SH-SY5Y (cell line): ENCODE results near the gene WRAP73.

Experiments
- GATA2 ChIP-seq: IDR thresholded peaks from 2 replicates; pipeline ENCODE4 v1.6.1; 2011; ENCODE audit warnings: mild to moderate bottlenecking, low read depth, low read length
- GATA3 ChIP-seq: IDR thresholded peaks from 2 replicates; pipeline ENCODE4 v1.6.1; 2011; ENCODE audit warnings: low read depth, mild to moderate bottlenecking, low read length, moderate library complexity

WRAP73 gene

DNA sequence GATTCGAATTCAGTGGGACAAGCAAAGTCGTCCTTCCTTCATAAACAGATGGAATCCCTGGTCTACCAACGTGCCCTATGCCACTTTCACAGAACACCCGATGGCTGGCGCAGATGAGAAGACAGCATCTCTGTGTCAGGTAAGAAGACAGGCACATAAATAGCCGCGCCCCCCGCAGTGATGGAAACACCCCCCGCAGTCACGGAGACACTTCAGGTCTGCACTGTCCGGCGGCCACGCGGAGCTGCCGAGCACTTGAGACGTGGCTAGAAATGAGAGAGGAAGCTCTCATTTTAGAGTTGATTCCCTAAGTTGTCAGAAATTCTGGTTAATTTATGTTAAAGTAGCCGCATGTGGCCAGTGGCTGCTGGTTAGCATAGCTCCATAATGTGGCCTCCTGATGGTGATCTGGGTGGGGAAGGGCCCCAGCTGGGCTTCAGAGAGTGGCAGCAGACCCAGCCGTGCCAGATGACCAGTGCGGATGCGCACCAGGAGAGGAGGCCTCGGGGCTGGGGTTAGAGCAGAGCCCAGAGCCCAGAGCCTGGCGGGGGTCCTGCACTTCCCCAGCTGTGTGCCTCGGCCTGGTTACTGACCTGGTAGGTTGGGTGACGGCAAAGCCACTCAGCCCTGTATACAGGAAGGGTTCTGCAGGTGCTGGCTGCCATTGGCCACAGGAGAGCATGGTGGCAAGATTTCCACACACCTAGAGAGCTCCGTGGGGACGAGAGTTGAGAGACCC lies 22.2 kb downstream of the WRAP73 start:
- TF ChIP-seq GATA3: no peak
- TF ChIP-seq GATA2: peak; percentile 28; the same call in 1 of the 2 replicates

DNA sequence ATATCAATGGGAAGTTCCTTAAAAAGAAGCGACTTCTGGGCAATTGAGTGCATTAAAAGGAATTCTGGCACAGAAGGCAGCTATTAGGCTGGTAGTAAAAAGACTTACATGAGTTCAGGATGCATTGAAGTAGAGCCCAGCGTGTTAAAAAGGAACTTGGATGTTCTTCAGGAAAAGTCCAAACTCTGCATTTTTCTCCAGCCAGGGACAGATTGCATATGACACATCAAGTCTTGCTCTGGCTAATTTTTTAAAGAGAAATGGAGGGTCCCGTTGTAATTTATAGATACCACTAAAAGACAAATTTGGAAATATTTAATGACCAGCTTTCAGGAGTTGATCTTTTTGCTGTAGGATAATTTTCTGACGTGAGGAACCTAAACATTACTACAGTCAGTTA lies 23.9 kb downstream of the WRAP73 start:
- TF ChIP-seq GATA3 (no peak), GATA2 (no peak)

DNA sequence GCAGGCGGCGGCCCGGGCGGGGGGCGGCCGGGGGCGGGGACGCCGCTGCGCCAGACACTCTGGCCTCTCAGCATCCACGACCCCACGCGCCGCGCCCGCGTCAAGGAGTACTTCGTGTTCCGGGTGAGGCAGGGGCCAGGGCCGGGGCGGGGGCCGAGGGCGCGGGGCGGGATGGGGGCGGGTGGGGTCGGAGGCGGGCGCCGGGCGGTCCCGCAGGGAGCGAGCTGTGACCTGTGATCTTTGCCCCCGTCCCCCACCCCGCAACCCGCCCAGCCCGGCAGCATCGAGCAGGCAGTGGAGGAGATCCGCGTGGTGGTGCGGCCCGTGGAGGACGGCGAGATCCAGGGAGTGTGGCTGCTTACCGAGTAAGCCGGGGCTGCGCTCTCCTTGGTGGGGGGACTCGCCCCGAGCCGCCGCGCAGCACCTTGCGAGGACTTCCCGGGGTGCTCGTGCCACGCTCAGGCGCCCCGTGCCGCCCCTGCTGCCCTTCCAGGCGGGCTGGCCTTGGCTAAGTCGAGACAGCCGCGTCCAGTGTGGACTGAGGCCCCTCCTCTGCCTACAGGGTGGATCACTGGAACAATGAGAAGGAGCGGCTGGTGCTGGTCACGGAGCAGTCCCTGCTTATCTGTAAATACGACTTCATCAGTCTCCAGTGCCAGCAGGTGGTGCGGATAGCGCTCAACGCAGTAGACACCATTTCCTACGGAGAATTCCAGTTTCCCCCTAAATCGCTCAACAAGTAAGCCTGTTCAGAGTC lies 24.6 kb downstream of the WRAP73 start:
- TF ChIP-seq GATA2 (no peak; the same call in 1 of the 2 replicates), GATA3 (no peak)

DNA sequence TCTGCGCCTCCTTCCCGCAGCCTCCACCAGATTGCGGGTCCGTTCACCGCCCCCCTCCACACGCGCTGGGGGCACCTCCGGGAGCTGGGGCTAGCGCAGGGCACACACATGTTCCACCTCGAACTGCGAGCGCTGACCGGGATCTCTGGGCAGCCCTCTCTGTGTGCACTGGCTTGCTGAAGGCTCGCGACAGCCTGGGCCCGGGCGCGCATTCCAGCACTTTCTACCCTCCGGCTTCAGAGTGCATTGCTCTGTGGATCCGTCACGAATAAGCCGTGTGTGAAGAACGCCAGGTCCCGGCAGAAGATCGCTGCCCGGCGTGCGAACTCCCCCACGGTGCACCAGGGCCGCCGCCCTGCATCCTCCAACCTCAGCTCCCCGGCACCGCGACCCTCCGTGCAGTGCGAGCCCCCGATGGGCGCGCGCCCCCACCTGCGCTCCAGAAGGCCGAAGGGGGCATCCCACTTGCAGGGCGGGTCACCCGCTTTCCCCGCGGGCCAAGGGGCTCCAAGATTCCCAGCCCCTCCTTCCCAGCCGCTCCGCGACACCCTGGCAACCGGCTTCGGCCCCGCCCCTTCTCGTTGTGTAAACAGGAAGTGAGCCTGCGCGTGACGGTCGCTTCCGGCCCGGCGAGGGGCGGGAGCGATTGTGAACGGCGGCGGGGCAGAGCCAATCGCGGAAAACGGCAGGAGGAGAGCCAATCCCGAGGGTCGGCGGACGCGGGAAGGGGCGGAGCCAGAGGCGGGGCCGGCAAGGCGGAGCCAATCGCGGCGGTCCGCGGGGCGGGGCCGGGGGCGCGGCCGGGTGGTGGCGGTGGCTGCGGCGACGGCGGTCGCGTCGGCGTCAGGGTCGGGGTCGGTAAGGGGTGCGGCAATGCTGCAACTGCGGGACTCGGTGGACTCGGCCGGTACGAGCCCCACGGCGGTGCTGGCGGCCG lies 25.4 kb downstream of the WRAP73 start, which contains the start of gene TPRG1L:
TSS of gene TPRG1L (plus strand) at position 816 of the 937 bp plus-strand sequence. CDS start at position 874, 58 bp downstream.
- TF ChIP-seq GATA2: no peak
- no peak for TF ChIP-seq GATA3

DNA sequence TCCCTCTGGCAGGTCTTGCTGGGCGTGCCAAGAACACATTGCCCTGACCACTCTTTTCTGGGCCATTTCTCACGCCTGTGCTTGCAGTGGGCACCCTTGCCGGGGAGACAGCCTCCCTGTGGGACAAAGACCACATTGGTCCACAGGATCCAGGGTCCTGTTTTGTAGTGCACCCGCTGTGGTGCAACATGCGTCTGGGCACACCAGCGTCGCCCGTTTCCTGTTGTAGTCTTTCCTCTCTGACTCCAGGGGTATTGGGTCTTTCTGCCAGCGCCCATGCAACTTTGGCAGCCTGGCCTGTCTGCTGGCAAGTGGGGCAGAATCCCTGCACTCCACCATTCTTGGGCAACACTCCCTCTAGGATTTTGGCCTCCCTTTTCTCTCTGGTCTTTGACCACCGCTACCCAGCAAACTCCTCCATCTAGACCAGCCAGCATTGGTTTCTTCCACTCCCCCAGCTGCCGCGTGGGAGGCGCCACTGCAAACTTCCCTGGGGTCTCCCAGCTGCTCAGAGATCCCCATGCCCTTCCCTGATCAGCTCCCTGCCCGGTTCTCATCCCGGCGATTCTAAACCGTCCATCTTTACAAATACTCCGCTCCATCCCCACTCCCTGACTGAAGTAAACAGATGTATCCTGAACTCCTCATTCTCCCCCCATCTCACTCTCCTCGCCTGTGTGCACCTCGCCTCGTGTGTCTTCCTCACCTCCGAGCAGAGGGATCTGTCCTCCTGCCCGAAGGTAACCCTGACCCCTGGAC lies 26.3 kb downstream of the WRAP73 start:
- no peak for TF ChIP-seq GATA2
- TF ChIP-seq GATA3: no peak

DNA sequence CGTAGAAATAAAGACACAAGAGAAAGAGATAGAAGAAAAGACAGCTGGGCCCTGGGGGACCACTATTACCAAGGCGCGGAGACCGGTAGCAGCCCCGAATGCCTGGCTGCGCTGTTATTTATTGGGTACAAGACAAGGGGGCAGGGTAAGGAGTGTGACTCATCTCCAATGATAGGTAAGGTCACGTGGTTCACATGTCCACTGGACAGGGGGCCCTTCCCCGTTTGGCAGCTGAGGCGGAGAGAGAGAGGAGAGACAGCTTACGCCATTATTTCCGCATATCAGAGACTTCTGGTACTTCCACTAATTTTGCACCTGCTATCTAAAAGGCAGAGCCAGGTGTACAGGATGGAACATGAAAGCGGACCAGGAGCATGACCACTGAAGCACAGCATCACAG lies 29.2 kb downstream of the WRAP73 start:
- no peak for TF ChIP-seq GATA3
- TF ChIP-seq GATA2: no peak

DNA sequence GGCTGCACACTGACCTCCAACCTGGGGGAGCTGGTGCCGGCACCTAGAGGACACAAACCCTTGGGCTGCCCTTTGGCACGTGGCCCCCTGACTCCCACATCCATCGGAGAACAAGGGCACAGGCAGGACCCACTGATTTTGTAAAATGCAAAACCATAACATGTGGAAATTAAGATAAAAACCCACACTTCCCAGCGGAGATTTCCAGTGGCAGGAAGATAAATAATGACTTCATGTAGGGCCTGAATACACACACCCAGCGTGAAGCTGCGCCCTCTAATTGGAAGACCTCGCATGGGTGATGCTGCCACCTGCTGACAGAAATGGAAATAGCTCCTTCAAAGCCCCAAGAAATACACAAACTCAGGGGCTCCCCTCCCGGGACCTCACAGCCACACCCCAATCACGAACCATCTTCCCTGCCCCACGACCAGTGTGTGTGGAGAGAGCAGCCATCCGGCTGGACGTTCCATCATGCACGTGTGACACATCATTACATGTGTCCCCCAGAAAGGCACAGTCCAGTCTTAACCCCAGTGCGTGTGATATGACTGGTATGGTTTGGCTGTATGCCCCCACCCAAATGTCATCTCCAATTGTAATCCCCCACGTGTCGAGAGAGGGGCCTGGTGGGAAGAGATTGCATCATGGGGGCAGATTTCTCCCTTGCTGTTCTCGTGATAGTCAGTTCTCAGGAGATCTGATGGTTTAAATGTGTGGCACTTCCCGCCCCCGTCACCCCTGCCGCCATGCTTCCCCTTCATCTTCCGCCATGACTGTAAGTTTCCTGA lies 30.8 kb downstream of the WRAP73 start:
- no peak for TF ChIP-seq GATA3
- TF ChIP-seq GATA2: no peak

DNA sequence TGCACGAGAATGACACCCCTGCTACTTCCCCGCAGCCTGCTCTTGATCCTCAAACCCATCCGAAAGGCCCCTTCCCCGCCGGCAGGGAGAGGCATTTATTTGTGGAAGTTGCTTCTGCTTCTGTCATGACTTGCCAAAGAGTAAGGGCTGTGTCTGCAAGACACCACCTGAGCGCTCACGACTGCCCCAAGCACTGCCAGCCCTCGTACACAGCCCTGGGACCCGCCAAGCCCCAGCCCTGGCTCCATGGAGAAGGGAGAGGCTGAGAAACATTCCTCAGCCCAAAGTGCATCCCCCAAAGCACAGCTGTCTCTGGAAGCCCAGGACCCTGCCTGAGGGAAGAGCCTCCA lies 31.4 kb downstream of the WRAP73 start:
- TF ChIP-seq GATA3 (no peak), GATA2 (no peak)

DNA sequence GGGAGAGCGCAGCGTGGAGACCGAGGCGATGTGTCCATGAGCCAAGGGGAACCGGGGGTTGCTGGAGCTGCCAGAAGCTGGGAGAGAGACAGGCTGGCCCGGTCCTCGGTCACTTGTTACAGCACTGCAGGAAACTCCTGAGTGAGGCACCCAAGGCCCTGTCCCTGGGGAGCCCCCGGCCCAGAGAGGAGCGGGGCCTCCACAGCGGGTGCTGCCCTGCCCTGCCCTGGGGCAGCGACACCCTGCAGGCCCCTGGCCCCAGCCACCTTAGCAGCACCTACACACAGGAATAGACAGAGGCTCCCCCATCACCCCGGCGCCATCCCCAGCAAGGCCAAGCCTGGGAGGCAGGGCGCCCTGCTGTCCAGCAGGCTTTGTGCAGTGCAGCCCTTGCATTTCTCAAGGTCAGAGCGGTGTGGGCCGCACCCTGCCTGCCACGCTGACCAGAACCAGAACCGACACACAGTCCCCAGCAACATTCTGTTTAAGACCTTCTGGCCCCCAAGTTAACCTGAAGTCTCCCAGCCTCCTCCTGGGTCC lies 32.0 kb downstream of the WRAP73 start:
- TF ChIP-seq GATA3: no peak
- no peak for TF ChIP-seq GATA2

DNA sequence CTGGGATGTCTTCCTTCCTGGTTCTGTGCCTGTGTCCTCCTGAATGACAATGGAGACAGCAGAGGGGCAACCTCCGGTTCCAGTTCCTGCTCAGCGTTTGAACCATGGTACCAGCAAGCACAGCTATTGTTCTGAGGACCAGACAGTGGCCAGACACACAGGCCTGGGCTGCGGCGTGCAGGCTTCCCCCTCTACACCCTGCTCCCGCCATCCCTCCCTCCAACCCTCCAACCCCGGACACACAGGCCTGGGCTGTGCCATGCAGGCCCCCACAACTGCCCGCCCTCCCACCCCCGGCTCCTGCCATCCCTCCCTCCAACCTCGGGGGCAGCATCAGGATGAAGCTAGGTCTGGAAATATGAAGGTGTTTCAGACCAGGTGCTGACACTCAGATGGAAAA lies 33.0 kb downstream of the WRAP73 start:
- TF ChIP-seq GATA2: no peak
- no peak for TF ChIP-seq GATA3

DNA sequence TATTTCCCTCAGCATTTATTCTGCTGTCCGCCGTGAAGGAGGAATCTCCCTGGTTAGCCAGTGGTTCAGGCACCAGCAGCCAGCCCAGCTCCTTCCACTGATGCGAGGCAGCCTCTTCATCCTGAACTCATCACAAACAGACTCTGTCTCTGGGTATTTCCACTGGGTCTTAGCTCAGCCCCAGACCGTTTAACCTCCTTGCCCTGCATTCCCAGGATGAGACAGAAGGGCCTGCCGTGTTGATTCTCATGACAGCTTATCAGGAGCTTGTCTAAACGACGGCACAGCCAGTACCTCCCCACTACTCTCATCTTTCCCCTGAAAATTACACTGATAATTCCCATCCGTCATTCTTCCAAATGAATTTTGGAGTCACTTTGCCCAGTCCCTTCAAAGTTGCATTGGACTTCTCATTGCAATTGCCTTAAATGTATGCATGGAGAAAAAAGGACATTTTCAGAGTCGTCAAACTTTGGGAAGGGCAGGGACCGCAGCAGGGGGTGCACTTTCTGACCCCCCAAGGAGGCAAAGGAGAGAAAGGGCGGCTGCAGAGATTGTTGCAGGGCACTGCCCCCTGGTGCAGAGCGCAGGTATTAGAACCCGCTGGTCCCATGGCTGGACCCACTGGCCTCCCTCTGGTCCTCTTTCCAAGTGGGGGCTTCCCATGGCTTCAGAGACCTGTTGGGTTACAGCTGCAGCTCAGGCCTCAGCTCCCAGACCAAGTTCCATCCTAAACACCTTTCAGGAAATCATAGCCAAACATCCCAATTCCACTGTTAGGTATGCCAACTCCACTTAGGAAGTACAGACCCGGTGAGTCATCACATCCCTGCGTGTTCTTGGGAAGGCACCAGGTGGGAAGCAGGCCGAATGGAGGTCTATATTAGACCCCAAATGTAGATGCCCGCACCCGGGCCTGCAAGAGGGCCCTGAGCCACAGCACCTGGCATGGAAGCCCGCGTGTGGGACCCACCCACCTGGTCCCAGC lies 34.9 kb downstream of the WRAP73 start:
- TF ChIP-seq GATA3: no peak

DNA sequence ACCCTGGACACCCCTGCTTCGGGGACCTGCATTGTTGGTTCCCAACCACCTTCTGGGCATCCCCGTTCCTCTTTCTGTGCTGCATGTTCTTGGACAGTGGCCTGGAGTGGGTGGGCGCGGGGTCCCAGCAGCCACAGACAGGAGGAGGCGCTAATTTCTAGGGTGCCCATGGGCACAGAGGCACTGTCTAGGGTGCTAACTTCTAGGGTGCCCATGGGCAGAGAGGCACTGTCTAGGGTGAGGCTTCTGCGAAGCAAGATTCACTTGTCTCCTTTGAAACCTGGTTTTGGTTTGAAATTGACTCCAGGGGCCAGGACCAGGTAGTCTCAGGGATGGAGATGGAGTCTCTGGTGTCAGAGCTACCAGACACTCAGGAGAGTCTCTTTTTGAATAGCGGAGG lies 37.8 kb downstream of the WRAP73 start:
- TF ChIP-seq GATA2: no peak
- TF ChIP-seq GATA3: no peak
